Sigmoid colon (tissue), 4 donors: ENCODE results near the gene PRMT5.

Experiments used
- EP300 ChIP-seq, 4 donors: sonication (generic); formaldehyde crosslinking; IDR thresholded peaks; one replicate each; pipeline ENCODE4 v1.6.1; 2017; ENCODE audit warnings: antibody characterized with exemption in 4 of 4
- POLR2A ChIP-seq, 2 donors: fragments of 450-650 bp; IDR thresholded peaks; one replicate each; pipeline ENCODE4 v1.6.1; 2016; ENCODE audit warnings: antibody characterized with exemption in 2 of 2, mild to moderate bottlenecking in 2 of 2, moderate library complexity in 2 of 2
- TF ChIP-seq, protein P1 (sequence below), 4 experiments: fragments of 450-650 bp in 3 of 4; fragments of 200-600 bp in 1 of 4; IDR thresholded peaks; one replicate each; pipeline ENCODE4 v1.5.1; 2016 to 2019; ENCODE audit warnings: antibody characterized with exemption in 4 of 4, mild to moderate bottlenecking in 3 of 4, moderate library complexity in 2 of 4

- TF ChIP-seq, protein P1, sequence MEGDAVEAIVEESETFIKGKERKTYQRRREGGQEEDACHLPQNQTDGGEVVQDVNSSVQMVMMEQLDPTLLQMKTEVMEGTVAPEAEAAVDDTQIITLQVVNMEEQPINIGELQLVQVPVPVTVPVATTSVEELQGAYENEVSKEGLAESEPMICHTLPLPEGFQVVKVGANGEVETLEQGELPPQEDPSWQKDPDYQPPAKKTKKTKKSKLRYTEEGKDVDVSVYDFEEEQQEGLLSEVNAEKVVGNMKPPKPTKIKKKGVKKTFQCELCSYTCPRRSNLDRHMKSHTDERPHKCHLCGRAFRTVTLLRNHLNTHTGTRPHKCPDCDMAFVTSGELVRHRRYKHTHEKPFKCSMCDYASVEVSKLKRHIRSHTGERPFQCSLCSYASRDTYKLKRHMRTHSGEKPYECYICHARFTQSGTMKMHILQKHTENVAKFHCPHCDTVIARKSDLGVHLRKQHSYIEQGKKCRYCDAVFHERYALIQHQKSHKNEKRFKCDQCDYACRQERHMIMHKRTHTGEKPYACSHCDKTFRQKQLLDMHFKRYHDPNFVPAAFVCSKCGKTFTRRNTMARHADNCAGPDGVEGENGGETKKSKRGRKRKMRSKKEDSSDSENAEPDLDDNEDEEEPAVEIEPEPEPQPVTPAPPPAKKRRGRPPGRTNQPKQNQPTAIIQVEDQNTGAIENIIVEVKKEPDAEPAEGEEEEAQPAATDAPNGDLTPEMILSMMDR (IDR thresholded peaks at IDR 0.05), result no peak
- no peak for TF ChIP-seq EP300 (IDR thresholded peaks at IDR 0.05)
- TF ChIP-seq POLR2A (IDR thresholded peaks at IDR 0.05), result no peak
These were observed 38.8 kb downstream of the PRMT5 start for GRCh38 chr14:22890416-22890815.
